ENCODE measurements around the gene CEP120. TPM values are rescaled to one million over a fixed set of nuclear protein-coding genes. Genes with fewer than 3 reads are reported as not detected.
A peak's percentile ranks its signal among the peaks of the same experiment; 100 is the strongest.

Gene CEP120
- total and polyA plus RNA-seq, 2 of the 4 experiments (the other 2 are of a cell fraction), result 6.7 to 46.1 TPM

DNA sequence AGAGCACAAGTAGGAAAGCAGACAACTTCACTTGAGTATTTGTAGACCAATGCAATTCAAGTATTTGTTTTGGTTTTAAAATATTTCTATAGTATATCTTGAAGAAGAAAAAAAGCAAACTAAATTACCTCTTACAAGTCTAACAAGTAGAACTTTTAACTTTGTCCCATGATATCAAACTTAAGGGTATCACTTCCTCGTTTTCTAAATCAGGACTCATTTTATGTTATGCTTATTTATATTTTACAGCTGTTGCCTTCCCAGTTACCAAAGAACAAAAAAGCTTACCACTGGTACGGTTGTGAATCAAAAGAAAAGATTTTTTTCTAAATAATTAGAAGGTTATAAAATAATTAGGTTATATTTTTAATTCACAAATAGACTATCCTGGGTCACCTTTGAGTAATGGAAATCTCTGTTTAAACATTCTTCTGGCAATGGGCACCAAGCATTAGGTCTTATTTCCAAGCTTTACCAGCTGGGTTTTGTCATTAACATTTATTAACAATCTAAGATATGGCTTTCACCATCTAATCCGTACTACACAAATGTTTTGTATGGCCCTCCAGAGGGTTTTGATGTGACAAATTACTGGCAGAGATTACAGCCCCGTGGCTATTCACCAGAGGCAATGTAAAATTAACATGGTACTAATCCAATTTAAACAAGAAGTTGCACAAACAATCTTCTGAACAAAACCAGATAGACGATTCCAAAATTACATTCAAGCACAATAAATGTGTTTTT lies 63.6 kb downstream of the CEP120 start:
- BruUV-seq (replicated peaks), result no TSS peak
- Histone ChIP-seq H3K14ac (replicated peaks; ENCODE audit: low read depth, low read length) (no peak overlapping the region), H2AK5ac (ENCODE audit: low read depth, low read length) (no peak overlapping the region), H2BK20ac (ENCODE audit: low read depth, low read length) (no peak overlapping the region), H2AFZ (replicated peaks; ENCODE audit: low read length, poor library complexity) (no peak overlapping the region), H3K9me1 (ENCODE audit: insufficient read depth, low read length) (no peaks in the 10 kb centered on the region), H3K27me3 (ENCODE audit: control insufficient read depth, insufficient read depth, low read length) (no peaks in the 10 kb centered on the region), H3K4me1 (ENCODE audit: control insufficient read depth, insufficient read depth, low read length) (no peaks in the 10 kb centered on the region), H4K91ac (ENCODE audit: insufficient read depth, low read depth, low read length) (no peak overlapping the region), H4K5ac (ENCODE audit: low read depth, low read length) (no peak overlapping the region), H3K9ac (ENCODE audit: low read depth, low read length) (no peak overlapping the region), H3K23ac (ENCODE audit: low read depth, low read length) (no peak overlapping the region), H3K36me3 (ENCODE audit: control insufficient read depth, insufficient read depth, low read length) (no peaks in the 10 kb centered on the region), H2AK9ac (replicated peaks; ENCODE audit: low read depth, low read length, poor library complexity) (no peak overlapping the region), H3K56ac (ENCODE audit: extremely low read depth, insufficient read depth, low read length) (no peak overlapping the region), H2BK120ac (ENCODE audit: low read depth, low read length) (no peak overlapping the region), H2BK5ac (ENCODE audit: low read depth, low read length, poor library complexity, severe bottlenecking) (peak overlapping the region; percentile 28), H4K8ac (ENCODE audit: low read depth in 2 of 2, low read length in 2 of 2) (no peak overlapping the region), H3K4me2 (ENCODE audit: low read depth, low read length) (0 out of 2 replicates have a peak overlapping the region, but pooled peaks have one; percentile 52), H4K20me1 (ENCODE audit: insufficient read depth, low read length) (no peaks in the 10 kb centered on the region), H3K4ac (ENCODE audit: low read depth, low read length) (no peak overlapping the region), H2BK15ac (ENCODE audit: low read depth, low read length) (no peak overlapping the region), H3K79me1 (ENCODE audit: low read depth in 1 of 2, low read length in 2 of 2) (no peaks in the 10 kb centered on the region), H3K4me3 (ENCODE audit: insufficient read depth, low read depth, low read length) (no peak overlapping the region), H3K18ac (ENCODE audit: low read depth, low read length) (no peak overlapping the region), H3K27ac (ENCODE audit: insufficient read depth, low read length) (peak overlapping the region; percentile 37; the same call in 1 of the 2 replicates), H3K9me3 (ENCODE audit: control insufficient read depth, insufficient read depth, low read length) (no peaks in the 10 kb centered on the region)
- no peak for TF ChIP-seq MAFK (IDR thresholded peaks at IDR 0.05; ENCODE audit: low read depth, low read length)
- CTCF ChIA-PET, result interaction anchor here (1.0 to 1.2 kb wide), 2 partner anchors 11 to 12 kb away, joined by 3 read pairs; no protein-coding TSS in a partner anchor
- in situ Hi-C loops (cut with MboI; ENCODE audit: low sequenced_read_pairs) (no loop called here), dilution Hi-C loops (cut with HindIII; ENCODE audit: low sequenced_read_pairs, unreplicated experiment) (no loop called here), intact Hi-C loops (cut with micrococcal nuclease) (loop anchor here (5.0 to 10.0 kb wide), 2 partner anchors 322 to 1165 kb away; partner anchors contain the start of gene PPIC)
- DNase-seq (no peak), ATAC-seq (ENCODE audit: low read depth) (no peak)
- WGBS, 2 experiments (ENCODE audit: extremely low coverage in 2 of 2, insufficient read length in 1 of 2), result no CpG with 5 or more reads among the region's 5 CpGs
- POLR2A ChIA-PET (ENCODE audit: unreplicated experiment), result no interaction called here

Data from IMR-90 (cell line).